ENCODE data around the gene ACCS.

Gene ACCS

GRCh38 chr11:44037658-44037998 lies 28.4 kb upstream of the ACCS start:
- no peak for DNase-seq (ENCODE audit: low read depth)

- DNase-seq (ENCODE audit: low read depth), result no peak
Measured at GRCh38 chr11:44043157-44043556, 22.9 kb upstream of the ACCS start.

- DNase-seq (ENCODE audit: low read depth), result no peak
Measured at GRCh38 chr11:44046182-44046581, 19.9 kb upstream of the ACCS start.

- no peak for DNase-seq (ENCODE audit: low read depth)
Measured at GRCh38 chr11:44047298-44047697, 18.8 kb upstream of the ACCS start.

- DNase-seq (ENCODE audit: low read depth), result no peak
Measured at GRCh38 chr11:44047931-44048431, 18.1 kb upstream of the ACCS start, which contains the start of gene ACCSL. TSS of gene ACCSL (plus strand) at chr11:44047981. CDS start at chr11:44048037, 56 bp downstream.

GRCh38 chr11:44049832-44050231 lies 16.2 kb upstream of the ACCS start:
- DNase-seq (ENCODE audit: low read depth), result no peak

- no peak for DNase-seq (ENCODE audit: low read depth)
Measured at GRCh38 chr11:44051171-44051570, 14.9 kb upstream of the ACCS start.

GRCh38 chr11:44057340-44057739 lies 8.7 kb upstream of the ACCS start:
- DNase-seq (ENCODE audit: low read depth), result no peak

GRCh38 chr11:44058275-44058674 lies 7.8 kb upstream of the ACCS start:
- no peak for DNase-seq (ENCODE audit: low read depth)

GRCh38 chr11:44065161-44065661 lies 859 bp upstream of the ACCS start:
- no peak for DNase-seq (ENCODE audit: low read depth)

- DNase-seq (ENCODE audit: low read depth), result no peak
Measured at GRCh38 chr11:44066732-44067141, 667 bp downstream of the ACCS start.

- no peak for DNase-seq (ENCODE audit: low read depth)
Measured at GRCh38 chr11:44067266-44067665, 1.2 kb downstream of the ACCS start.

- no peak for DNase-seq (ENCODE audit: low read depth)
Measured at GRCh38 chr11:44068180-44068579, 2.1 kb downstream of the ACCS start.

GRCh38 chr11:44071157-44071556 lies 5.1 kb downstream of the ACCS start:
- DNase-seq (ENCODE audit: low read depth), result no peak

GRCh38 chr11:44072757-44073658 lies 6.9 kb downstream of the ACCS start:
- no peak for DNase-seq (ENCODE audit: low read depth)

GRCh38 chr11:44078794-44079193 lies 12.7 kb downstream of the ACCS start:
- DNase-seq (ENCODE audit: low read depth), result no peak

GRCh38 chr11:44079376-44079775 lies 13.3 kb downstream of the ACCS start:
- DNase-seq (ENCODE audit: low read depth), result no peak

- DNase-seq (ENCODE audit: low read depth), result no peak
Measured at GRCh38 chr11:44080951-44081350, 14.9 kb downstream of the ACCS start.

GRCh38 chr11:44082645-44083044 lies 16.6 kb downstream of the ACCS start:
- no peak for DNase-seq (ENCODE audit: low read depth)

GRCh38 chr11:44083433-44083832 lies 17.4 kb downstream of the ACCS start:
- DNase-seq (ENCODE audit: low read depth), result no peak

- no peak for DNase-seq (ENCODE audit: low read depth)
Measured at GRCh38 chr11:44083906-44084305, 17.8 kb downstream of the ACCS start.

GRCh38 chr11:44085330-44085729 lies 19.3 kb downstream of the ACCS start:
- DNase-seq (ENCODE audit: low read depth), result no peak

GRCh38 chr11:44088377-44088776 lies 22.3 kb downstream of the ACCS start:
- DNase-seq (ENCODE audit: low read depth), result no peak

GRCh38 chr11:44088871-44089270 lies 22.8 kb downstream of the ACCS start:
- DNase-seq (ENCODE audit: low read depth), result no peak
